GM23338 (cell line): ENCODE data around the gene KCTD4. TPM values are rescaled to one million over a fixed set of nuclear protein-coding genes. Genes with fewer than 3 reads are reported as not detected.
"Not testable (repeated sequence)": the region's sequence is repeated elsewhere in the genome, so short reads cannot be mapped to it uniquely, and the experiment has no call there.

Source experiments
- ATAC-seq: fragments of 200-7000 bp; cut with Tn5 transposase; 3 replicates; pipeline ENCODE4 v1.9.1; 2020
- DNase-seq: peaks from one replicate; pipeline ENCODE4 v3.0.0-alpha.2; 2015; ENCODE audit warnings: low spot score
- H2AFZ ChIP-seq: fragments of 200-600 bp; sonication (generic); 2 replicates; pipeline ENCODE4 v1.8.0; 2016; ENCODE audit warnings: antibody characterized with exemption, mild to moderate bottlenecking, moderate library complexity
- H3F3A ChIP-seq: fragments of 200-600 bp; sonication (generic); replicated peaks from 2 replicates; pipeline ENCODE4 v1.8.0; 2017; ENCODE audit warnings: antibody characterized with exemption, mixed run types, low read depth
- H3K27ac ChIP-seq: fragments of 200-600 bp; sonication (generic); 2 replicates; pipeline ENCODE4 v1.6.1; 2016; ENCODE audit warnings: low read depth
- H3K27me3 ChIP-seq: fragments of 200-600 bp; sonication (generic); 2 replicates; pipeline ENCODE4 v1.8.0; 2016; ENCODE audit warnings: mild to moderate bottlenecking, mixed run types, moderate library complexity; ENCODE audit not compliant: insufficient read depth
- H3K36me3 ChIP-seq: fragments of 200-600 bp; sonication (generic); 2 replicates; pipeline ENCODE4 v1.8.0; 2016; ENCODE audit warnings: mild to moderate bottlenecking; ENCODE audit not compliant: insufficient read depth
- H3K4me1 ChIP-seq: fragments of 200-600 bp; sonication (generic); 2 replicates; pipeline ENCODE4 v1.8.0; 2016; ENCODE audit warnings: mild to moderate bottlenecking, moderate library complexity; ENCODE audit not compliant: insufficient read depth
- H3K4me2 ChIP-seq: fragments of 200-600 bp; sonication (generic); 2 replicates; pipeline ENCODE4 v1.7.1; 2017; ENCODE audit warnings: mixed run types
- H3K4me3 ChIP-seq: fragments of 200-600 bp; sonication (generic); 2 replicates; pipeline ENCODE4 v1.6.1; 2016; ENCODE audit warnings: mixed run types
- H3K79me2 ChIP-seq: fragments of 200-600 bp; sonication (generic); replicated peaks from 2 replicates; pipeline ENCODE4 v1.8.0; 2017; ENCODE audit warnings: mild to moderate bottlenecking; ENCODE audit not compliant: insufficient read depth
- H3K9me2 ChIP-seq: fragments of 200-600 bp; sonication (generic); 2 replicates; pipeline ENCODE4 v1.8.0; 2017; ENCODE audit not compliant: insufficient read depth
- H4K20me1 ChIP-seq: fragments of 200-600 bp; sonication (generic); replicated peaks from 2 replicates; pipeline ENCODE4 v1.8.0; 2017; ENCODE audit warnings: mild to moderate bottlenecking; ENCODE audit not compliant: insufficient read depth
- H3K27ac Mint-ChIP-seq: 2 replicates; pipeline ENCODE4 v1.8.0; 2020; ENCODE audit warnings: inconsistent platforms, mild to moderate bottlenecking, moderate library complexity, mixed read lengths
- H3K27me3 Mint-ChIP-seq: 3 replicates; pipeline ENCODE4 v1.8.0; 2022; ENCODE audit warnings: low read depth, mild to moderate bottlenecking, moderate library complexity, mixed read lengths, inconsistent platforms; ENCODE audit not compliant: insufficient read depth, poor library complexity
- H3K36me3 Mint-ChIP-seq: 3 replicates; pipeline ENCODE4 v1.8.0; 2021; ENCODE audit warnings: low read depth, mild to moderate bottlenecking, inconsistent platforms, moderate library complexity, mixed read lengths
- H3K4me1 Mint-ChIP-seq: 3 replicates; pipeline ENCODE4 v1.8.0; 2020; ENCODE audit warnings: mild to moderate bottlenecking, inconsistent platforms, mixed read lengths
- H3K4me3 Mint-ChIP-seq: 3 replicates; pipeline ENCODE4 v1.8.0; 2021; ENCODE audit warnings: moderate library complexity, mild to moderate bottlenecking, inconsistent platforms, mixed read lengths
- H3K9me3 Mint-ChIP-seq: 3 replicates; pipeline ENCODE4 v1.8.0; 2020; ENCODE audit warnings: moderate library complexity, mild to moderate bottlenecking, inconsistent platforms, mixed read lengths
- CREB1 ChIP-seq: fragments of 250-450 bp; sonication (Bioruptor Pico); IDR thresholded peaks from 2 replicates; pipeline ENCODE4 v1.5.0; 2020; ENCODE audit warnings: low read depth, mild to moderate bottlenecking, moderate library complexity
- NANOG ChIP-seq: IDR thresholded peaks from 2 replicates; pipeline ENCODE4 v1.6.1; 2016; ENCODE audit warnings: antibody characterized with exemption, borderline replicate concordance
- POLR2AphosphoS5 ChIP-seq: IDR thresholded peaks from 2 replicates; pipeline ENCODE4 v1.6.1; 2016; ENCODE audit warnings: antibody characterized with exemption, low read depth
- ZNF114 ChIP-seq: fragments of 250-450 bp; sonication (Bioruptor Pico); IDR thresholded peaks from 2 replicates; pipeline ENCODE4 v1.5.0; 2020; ENCODE audit warnings: mild to moderate bottlenecking, moderate library complexity
- ZNF331 ChIP-seq: fragments of 250-450 bp; sonication (Bioruptor Pico); IDR thresholded peaks from 2 replicates; pipeline ENCODE4 v1.5.0; 2020; ENCODE audit warnings: low read depth, mild to moderate bottlenecking, moderate library complexity
- polyA plus RNA-seq: library from polyadenylated mRNA; unstranded; fragments of >200 nt; fragmentation: Nextera tagmentation; extraction: Ambion mirVana; gene quantifications from 2 replicates; pipeline ENCODE4 v1.2.1, GENCODE V29; 2016
- total RNA-seq: library from RNA; depleted of rRNA; stranded (reverse); fragments of >200 nt; shearing (Covaris generic); gene quantifications from 2 replicates; pipeline ENCODE4 v1.2.3, GENCODE V29; 2014
- TF ChIP-seq, protein P1 (sequence below): IDR thresholded peaks from 2 replicates; pipeline ENCODE4 v1.6.1; 2016; ENCODE audit warnings: antibody characterized with exemption
- TF ChIP-seq, protein P2 (sequence below): fragments of 250-450 bp; sonication (Bioruptor Pico); IDR thresholded peaks from 2 replicates; pipeline ENCODE4 v1.5.0; 2020; ENCODE audit warnings: mild to moderate bottlenecking, moderate library complexity

Gene KCTD4
- total and polyA plus RNA-seq, 2 experiments from 2014 or later: 0.24 TPM; not detected in 1

DNA sequence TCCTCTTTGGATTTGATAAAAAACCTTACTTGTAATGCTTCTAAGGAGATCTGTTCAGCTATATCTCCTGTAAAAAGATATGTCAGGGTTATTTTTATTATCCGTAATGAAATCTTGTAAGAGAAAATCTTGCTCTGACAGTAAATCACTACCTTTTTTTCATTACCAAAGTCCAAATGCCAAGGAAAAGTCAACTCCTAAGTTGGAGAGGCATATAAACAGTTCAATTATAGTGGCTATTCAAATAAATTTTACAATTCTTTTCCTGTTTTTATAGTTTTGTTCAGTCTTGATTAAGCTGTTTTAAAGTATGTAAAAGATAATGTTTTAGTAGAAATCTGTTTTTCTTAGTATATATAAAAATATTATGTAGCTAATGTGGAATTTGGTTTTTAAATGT is 9.0 kb downstream of the KCTD4 start:
- Histone ChIP-seq H3K9me2 (no peaks in the 10 kb centered on the region), H2AFZ (no peak overlapping the region), H3F3A (no peaks in the 10 kb centered on the region; the same call in 1 of the 2 replicates), H3K4me3 (no peak overlapping the region), H3K27ac (no peak overlapping the region), H3K4me2 (no peak overlapping the region), H4K20me1 (peaks cover 6% of the 10 kb centered on the region), H3K27me3 (no peaks in the 10 kb centered on the region), H3K36me3 (no peaks in the 10 kb centered on the region), H3K4me1 (peaks cover 12% of the 10 kb centered on the region; the same call in 1 of the 2 replicates), H3K79me2 (peaks cover 12% of the 10 kb centered on the region)
- H3K27ac Mint-ChIP-seq: no peak overlapping the region
- H3K4me3 Mint-ChIP-seq: no peak overlapping the region
- no peaks in the 10 kb centered on the region for H3K9me3 Mint-ChIP-seq
- no peak for ATAC-seq
- no peak for DNase-seq
- H3K36me3 Mint-ChIP-seq: peaks cover 8% of the 10 kb centered on the region; the same call in 2 of the 3 replicates
- H3K27me3 Mint-ChIP-seq: peaks cover 4% of the 10 kb centered on the region
- peaks cover 15% of the 10 kb centered on the region for H3K4me1 Mint-ChIP-seq
- TF ChIP-seq NANOG (no peak), POLR2AphosphoS5 (no peak), ZNF331 (CRISPR knock-in tag) (no peak), CREB1 (CRISPR knock-in tag) (no peak), ZNF114 (CRISPR knock-in tag) (no peak)
- TF ChIP-seq, protein P1, sequence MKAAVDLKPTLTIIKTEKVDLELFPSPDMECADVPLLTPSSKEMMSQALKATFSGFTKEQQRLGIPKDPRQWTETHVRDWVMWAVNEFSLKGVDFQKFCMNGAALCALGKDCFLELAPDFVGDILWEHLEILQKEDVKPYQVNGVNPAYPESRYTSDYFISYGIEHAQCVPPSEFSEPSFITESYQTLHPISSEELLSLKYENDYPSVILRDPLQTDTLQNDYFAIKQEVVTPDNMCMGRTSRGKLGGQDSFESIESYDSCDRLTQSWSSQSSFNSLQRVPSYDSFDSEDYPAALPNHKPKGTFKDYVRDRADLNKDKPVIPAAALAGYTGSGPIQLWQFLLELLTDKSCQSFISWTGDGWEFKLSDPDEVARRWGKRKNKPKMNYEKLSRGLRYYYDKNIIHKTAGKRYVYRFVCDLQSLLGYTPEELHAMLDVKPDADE: no peak
- TF ChIP-seq, protein P2, sequence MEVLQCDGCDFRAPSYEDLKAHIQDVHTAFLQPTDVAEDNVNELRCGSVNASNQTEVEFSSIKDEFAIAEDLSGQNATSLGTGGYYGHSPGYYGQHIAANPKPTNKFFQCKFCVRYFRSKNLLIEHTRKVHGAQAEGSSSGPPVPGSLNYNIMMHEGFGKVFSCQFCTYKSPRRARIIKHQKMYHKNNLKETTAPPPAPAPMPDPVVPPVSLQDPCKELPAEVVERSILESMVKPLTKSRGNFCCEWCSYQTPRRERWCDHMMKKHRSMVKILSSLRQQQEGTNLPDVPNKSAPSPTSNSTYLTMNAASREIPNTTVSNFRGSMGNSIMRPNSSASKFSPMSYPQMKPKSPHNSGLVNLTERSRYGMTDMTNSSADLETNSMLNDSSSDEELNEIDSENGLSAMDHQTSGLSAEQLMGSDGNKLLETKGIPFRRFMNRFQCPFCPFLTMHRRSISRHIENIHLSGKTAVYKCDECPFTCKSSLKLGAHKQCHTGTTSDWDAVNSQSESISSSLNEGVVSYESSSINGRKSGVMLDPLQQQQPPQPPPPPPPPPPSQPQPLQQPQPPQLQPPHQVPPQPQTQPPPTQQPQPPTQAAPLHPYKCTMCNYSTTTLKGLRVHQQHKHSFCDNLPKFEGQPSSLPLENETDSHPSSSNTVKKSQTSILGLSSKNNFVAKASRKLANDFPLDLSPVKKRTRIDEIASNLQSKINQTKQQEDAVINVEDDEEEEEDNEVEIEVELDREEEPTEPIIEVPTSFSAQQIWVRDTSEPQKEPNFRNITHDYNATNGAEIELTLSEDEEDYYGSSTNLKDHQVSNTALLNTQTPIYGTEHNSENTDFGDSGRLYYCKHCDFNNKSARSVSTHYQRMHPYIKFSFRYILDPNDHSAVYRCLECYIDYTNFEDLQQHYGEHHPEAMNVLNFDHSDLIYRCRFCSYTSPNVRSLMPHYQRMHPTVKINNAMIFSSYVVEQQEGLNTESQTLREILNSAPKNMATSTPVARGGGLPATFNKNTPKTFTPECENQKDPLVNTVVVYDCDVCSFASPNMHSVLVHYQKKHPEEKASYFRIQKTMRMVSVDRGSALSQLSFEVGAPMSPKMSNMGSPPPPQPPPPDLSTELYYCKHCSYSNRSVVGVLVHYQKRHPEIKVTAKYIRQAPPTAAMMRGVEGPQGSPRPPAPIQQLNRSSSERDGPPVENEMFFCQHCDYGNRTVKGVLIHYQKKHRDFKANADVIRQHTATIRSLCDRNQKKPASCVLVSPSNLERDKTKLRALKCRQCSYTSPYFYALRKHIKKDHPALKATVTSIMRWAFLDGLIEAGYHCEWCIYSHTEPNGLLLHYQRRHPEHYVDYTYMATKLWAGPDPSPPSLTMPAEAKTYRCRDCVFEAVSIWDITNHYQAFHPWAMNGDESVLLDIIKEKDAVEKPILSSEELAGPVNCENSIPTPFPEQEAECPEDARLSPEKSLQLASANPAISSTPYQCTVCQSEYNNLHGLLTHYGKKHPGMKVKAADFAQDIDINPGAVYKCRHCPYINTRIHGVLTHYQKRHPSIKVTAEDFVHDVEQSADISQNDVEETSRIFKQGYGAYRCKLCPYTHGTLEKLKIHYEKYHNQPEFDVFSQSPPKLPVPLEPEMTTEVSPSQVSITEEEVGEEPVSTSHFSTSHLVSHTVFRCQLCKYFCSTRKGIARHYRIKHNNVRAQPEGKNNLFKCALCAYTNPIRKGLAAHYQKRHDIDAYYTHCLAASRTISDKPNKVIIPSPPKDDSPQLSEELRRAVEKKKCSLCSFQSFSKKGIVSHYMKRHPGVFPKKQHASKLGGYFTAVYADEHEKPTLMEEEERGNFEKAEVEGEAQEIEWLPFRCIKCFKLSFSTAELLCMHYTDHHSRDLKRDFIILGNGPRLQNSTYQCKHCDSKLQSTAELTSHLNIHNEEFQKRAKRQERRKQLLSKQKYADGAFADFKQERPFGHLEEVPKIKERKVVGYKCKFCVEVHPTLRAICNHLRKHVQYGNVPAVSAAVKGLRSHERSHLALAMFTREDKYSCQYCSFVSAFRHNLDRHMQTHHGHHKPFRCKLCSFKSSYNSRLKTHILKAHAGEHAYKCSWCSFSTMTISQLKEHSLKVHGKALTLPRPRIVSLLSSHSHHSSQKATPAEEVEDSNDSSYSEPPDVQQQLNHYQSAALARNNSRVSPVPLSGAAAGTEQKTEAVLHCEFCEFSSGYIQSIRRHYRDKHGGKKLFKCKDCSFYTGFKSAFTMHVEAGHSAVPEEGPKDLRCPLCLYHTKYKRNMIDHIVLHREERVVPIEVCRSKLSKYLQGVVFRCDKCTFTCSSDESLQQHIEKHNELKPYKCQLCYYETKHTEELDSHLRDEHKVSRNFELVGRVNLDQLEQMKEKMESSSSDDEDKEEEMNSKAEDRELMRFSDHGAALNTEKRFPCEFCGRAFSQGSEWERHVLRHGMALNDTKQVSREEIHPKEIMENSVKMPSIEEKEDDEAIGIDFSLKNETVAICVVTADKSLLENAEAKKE (CRISPR knock-in tag): no peak

DNA sequence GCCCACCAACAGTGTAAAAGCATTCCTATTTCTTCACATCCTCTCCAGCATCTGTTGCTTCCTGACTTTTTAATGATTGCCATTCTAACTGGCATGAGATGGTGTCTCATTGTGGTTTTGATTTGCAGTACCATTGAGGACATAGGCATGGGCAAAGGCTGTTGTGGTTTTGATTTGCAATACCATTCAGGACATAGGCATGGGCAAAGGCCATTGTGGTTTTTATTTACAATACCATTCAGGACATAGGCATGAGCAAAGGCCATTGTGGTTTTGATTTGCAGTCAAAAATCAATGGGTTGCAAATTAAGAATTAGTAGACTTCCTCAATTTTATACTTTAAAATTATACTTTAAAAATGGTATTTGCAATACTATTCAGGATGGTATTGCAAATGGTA is 11.3 kb downstream of the KCTD4 start:
- not testable (repeated sequence) for H3K4me1 Mint-ChIP-seq, H3K27ac Mint-ChIP-seq, H4K20me1 ChIP-seq, H3K4me3 ChIP-seq, H3K27me3 Mint-ChIP-seq, H3F3A ChIP-seq, H3K9me3 Mint-ChIP-seq, H3K79me2 ChIP-seq, H3K36me3 ChIP-seq, DNase-seq, H3K4me2 ChIP-seq, ATAC-seq, H3K4me3 Mint-ChIP-seq, H3K27me3 ChIP-seq, H3K9me2 ChIP-seq, H3K4me1 ChIP-seq, H3K36me3 Mint-ChIP-seq, H2AFZ ChIP-seq, H3K27ac ChIP-seq

DNA sequence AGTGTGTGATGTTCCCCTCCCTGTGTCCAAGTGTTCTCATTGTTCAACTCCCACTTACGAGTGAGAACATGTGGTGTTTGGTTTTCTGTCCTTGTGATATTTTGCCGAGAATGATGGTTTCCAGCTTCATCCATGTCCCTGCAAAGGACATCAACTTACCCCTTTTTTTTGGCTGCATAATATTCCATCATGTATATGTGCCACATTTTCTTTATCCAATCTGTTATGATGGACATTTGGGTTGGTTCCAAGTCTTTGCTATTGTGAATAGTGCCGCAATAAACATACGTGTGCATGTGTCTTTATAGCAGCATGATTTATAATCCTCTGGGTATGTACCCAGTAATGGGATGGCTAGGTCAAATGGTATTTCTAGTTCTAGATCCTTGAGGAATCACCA is 11.8 kb downstream of the KCTD4 start:
- H3K4me3 Mint-ChIP-seq, H4K20me1 ChIP-seq, H3K9me2 ChIP-seq, H3K27me3 ChIP-seq, H3K4me1 ChIP-seq, H3F3A ChIP-seq, H3K36me3 ChIP-seq, H3K4me1 Mint-ChIP-seq, H3K27ac ChIP-seq, H3K4me3 ChIP-seq, H3K27ac Mint-ChIP-seq, H3K79me2 ChIP-seq, DNase-seq, H3K9me3 Mint-ChIP-seq, H2AFZ ChIP-seq, ATAC-seq, H3K4me2 ChIP-seq, H3K27me3 Mint-ChIP-seq, H3K36me3 Mint-ChIP-seq: not testable (repeated sequence)
